GM03348 (cell line): Measurements from ENCODE around the gene TMEM217.
"Not testable (repeated sequence)": the region's sequence is repeated elsewhere in the genome, so short reads cannot be mapped to it uniquely, and the experiment has no call there.

Experiments used
- DNase-seq: peaks from one replicate; pipeline ENCODE4 v3.0.0; 2012; ENCODE audit warnings: low spot score

Gene TMEM217

DNA sequence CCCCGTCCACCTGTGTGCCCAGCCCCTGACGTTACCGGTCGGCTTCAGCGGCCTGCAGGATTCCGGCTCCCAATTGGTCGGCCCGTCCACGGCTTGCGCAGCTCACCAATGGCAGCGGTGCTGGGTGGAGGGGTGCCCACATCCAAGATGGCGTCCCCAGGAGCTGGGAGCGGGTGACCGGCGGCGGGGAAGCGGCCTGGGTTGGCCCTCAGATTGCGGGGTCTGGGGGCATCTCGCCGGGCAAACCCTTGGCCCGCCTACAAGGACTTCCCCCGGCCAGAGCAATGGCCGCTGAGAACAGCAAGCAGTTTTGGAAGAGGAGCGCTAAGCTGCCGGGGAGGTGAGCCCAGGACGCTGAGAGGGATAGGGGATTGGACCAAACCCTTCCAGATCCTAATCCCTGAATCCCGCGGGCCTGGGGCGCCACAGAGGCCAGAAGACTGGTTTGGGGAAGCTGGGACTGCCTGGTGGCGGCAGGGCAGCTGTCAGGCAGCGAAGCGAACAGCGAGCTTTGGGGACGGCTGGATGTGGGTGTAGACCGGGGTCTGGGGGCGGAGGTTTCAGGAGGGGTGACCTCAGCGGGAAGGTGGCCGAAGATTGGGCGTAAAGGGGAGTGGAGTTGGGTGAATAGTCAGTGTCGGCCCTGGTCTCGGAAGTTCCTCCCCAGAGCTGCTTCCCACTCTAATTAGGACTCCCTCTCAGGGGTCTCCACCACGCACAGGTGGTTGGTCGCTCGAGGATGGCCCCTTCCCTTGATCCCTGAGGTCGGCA, at the start of gene TMEM217, which contains the start of gene TBC1D22B:
Gene TMEM217, minus strand, starts transcription at position 511 of the 771 bp plus-strand sequence. CDS start 39,114 bp downstream, outside the sequence.
Gene TBC1D22B, plus strand, starts transcription at position 139 of the 771 bp plus-strand sequence. Its CDS starts 146 bp downstream, at position 285.
- peak; percentile 97 for DNase-seq

- not testable (repeated sequence) for DNase-seq
These were observed 49.5 kb upstream of the TMEM217 start for GRCh38 chr6:37307484-37307883.

GRCh38 chr6:37306624-37307222, 48.8 kb upstream of the TMEM217 start:
- DNase-seq = no peak

- no peak for DNase-seq
These were observed 48.0 kb upstream of the TMEM217 start for GRCh38 chr6:37305841-37306425.

DNA sequence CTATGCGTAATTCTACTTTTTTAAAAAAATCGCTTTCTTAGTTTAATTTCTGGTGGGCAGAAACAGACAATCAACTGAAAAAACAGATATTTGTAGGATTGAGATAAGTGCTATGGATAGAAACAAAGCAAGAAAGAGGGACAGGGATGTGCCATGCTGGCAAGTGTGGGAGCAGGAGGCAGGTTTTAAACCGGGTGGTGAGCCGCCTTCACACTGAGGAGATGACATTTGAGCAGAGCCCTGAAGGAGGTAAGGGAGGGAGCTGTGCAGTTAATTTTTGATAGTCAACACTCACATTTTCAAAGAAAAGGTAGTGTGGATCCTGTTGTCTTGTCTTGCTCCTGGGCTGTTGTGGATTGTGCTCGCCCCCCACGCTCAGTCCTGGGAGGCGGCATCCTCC, 46.8 kb upstream of the TMEM217 start:
- no peak for DNase-seq

GRCh38 chr6:37303891-37304503, 46.1 kb upstream of the TMEM217 start:
- peak; percentile 58 for DNase-seq

- no peak for DNase-seq
These were observed 45.2 kb upstream of the TMEM217 start for GRCh38 chr6:37303091-37303660.

GRCh38 chr6:37302086-37302686, 44.2 kb upstream of the TMEM217 start:
- no peak for DNase-seq

DNA sequence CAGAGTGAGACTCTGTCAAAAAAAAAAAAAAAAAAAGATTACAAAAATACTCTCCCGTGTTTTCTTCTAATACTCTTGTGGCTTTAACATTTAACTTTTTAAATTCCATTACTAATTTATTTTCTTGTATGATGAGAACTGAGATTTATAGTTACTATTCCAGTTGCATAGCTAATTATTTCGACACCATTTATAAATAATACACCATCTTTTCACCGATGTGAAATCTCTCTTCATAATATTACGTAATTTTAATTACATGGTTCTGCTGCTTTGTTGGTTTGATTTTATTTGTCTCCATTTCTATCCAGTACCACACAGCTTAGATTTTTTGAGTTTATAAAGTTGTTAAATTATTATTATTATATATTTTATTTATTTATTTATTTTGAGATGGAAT, 42.0 kb upstream of the TMEM217 start:
- DNase-seq = no peak

DNA sequence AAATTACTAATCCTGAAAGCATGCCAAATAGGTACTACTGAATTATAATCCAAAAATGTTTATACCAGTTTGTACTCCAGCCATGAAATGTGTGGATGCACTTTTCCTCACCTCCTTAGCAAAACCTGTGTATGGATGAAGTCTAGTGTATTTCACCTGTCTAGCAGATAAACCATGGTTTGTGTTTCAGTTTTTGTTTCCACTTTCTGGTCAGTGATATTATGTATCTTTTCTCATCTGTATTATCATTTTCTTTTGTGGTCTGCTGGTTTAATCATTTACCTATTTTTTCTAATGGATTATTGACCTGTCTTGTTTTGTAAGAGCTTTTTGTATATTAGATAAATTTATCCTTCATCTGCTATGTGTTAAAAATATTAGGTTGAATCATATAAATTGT, 41.0 kb upstream of the TMEM217 start:
- no peak for DNase-seq

GRCh38 chr6:37297637-37298036, 39.7 kb upstream of the TMEM217 start:
- DNase-seq = not testable (repeated sequence)

DNA sequence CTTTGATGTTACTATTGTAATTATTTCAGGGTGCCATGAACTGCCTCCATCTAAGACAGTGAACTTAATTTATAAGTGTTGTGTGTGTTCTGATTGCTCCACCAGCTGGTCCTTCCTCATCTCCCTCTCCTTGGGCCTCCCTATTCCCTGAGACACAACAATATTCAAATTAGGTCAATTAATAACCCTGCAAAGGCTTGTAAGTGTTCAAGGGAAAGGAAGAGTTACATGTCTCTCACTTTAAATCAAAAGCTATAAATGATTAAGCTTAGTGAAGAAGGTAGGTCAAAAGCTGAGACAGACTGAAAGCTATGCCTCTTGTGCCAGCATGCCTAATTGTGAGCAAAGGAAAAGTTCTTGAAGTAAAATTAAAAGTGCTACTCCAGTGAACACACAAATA, 35.5 kb upstream of the TMEM217 start:
- no peak for DNase-seq

- no peak for DNase-seq
These were observed 32.0 kb upstream of the TMEM217 start for GRCh38 chr6:37289931-37290330.

- DNase-seq = no peak
These were observed 30.3 kb upstream of the TMEM217 start for GRCh38 chr6:37288247-37288646.

- DNase-seq = no peak
These were observed 29.7 kb upstream of the TMEM217 start for GRCh38 chr6:37287519-37288157.

GRCh38 chr6:37285861-37286311, 27.9 kb upstream of the TMEM217 start:
- no peak for DNase-seq

DNA sequence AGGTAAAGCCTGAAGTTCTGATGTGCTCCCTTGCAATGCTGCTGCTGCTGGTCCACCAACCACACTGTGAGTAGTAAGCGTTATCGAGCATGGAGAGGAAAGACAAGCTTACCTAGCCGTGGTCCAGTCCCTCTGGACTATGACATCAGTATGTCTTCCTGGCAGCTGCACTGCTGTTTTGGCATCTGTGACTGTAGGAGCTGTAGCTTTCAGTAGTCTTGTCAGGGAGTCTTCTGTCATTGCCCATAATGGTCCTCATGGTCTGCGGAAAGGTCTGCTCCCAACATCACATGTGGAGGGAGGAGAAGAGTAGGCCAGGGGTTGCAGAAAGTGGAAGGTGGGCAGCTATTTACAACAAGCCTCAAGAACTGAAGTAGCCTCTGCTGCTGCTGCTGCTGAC, 26.8 kb upstream of the TMEM217 start:
- no peak for DNase-seq

GRCh38 chr6:37283671-37284151, 25.8 kb upstream of the TMEM217 start:
- DNase-seq = peak; percentile 44

GRCh38 chr6:37283268-37283667, 25.3 kb upstream of the TMEM217 start:
- DNase-seq = peak; percentile 13

DNA sequence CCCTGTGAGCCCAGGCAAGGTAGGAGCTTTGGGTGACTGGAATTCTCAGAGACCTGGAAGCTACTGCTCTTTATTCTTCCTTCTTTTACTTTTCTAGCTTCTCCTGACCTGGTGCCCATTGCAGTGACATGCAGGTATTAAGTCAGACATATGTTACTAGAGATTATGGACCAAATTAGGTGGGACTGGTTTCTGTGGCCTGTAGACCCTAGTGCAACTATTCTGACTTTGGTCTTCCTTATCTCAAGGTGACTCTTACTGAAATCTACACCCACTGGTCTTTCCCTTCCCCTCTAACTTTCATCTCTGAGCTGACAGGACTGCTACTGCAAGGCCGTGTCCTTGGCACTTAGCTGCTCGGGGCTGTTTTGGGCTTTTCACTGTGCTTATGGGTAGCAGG, 24.4 kb upstream of the TMEM217 start:
- DNase-seq = no peak
